GM19463 (cell line): ENCODE results near the gene TIMMDC1.
"Not testable (repeated sequence)": the region's sequence is repeated elsewhere in the genome, so short reads cannot be mapped to it uniquely, and the experiment has no call there.

Experiments
- ATAC-seq: cut with Tn5 transposase; IDR thresholded peaks from one replicate; pipeline ENCODE4 v1.9.1; 2021; ENCODE audit warnings: mild to moderate bottlenecking, moderate library complexity; ENCODE audit not compliant: unreplicated experiment

TIMMDC1 gene

DNA sequence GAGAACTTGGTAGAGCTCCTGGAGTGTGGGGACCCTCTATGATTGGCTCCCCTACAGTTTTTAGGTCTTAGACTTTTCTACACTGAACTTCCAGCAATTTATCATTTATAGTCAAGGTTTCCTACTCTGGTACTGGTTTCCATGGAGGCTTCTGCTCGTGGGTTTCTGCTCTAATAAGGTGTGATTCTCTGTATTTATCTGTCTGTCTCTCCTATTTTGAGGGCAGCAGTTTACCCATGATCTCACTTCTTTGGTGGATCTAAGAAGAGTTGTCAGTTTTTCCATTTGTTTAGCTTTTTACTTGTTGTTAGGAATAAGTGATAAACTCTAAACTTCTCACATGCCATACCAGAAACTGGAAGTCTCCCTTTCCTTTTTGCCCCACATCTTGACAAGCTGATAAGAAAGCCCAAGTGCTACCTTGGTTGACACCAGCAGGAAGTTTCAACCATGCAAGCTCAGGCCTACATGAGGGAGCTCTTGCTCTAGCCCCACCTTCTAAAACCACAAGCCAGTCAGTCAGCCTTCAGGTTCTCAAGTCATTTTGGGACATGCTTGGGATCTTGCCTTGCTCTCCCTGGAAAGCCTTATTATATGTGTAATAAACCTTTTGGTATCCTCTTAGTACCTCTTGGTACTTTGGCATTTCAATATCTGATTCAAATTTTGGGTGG, 10.0 kb downstream of the TIMMDC1 start:
- ATAC-seq, result peak; percentile 75

DNA sequence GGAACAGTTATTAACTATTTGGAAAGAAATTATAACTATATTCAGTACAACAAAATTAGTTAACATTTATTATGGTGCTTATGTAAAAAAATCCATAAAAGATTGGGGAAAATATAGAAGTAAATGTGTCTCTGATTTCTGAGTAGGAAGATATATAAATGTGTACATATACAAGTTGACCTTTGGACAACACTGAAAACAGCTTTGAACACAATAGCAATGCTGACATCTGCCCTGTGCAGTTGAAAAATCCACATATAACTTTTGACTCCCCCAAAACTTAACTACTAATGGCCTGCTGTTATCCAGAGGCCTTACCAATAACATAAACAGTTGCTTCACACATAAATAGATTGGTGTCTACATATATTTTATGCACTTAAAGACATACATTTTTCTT, 12.3 kb downstream of the TIMMDC1 start:
- no peak for ATAC-seq

DNA sequence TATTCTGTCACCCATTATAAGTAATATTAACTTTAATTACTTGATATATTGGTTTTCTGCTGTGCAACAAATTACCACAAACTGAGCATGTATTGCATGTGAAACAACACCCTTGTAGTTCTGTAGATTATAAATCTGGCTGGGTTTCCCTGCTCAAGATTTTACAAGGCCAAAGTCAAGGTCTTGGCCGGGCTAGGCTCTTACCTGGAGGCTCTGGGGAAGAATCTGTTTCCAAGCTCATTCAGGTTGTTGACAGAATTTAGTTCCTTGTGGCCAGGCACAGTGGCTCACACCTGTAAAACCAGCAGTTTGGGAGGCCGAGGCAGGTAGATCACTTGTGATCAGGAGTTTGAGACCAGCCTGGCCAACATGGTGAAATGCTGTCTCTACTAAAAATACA, 16.3 kb downstream of the TIMMDC1 start:
- no peak for ATAC-seq

DNA sequence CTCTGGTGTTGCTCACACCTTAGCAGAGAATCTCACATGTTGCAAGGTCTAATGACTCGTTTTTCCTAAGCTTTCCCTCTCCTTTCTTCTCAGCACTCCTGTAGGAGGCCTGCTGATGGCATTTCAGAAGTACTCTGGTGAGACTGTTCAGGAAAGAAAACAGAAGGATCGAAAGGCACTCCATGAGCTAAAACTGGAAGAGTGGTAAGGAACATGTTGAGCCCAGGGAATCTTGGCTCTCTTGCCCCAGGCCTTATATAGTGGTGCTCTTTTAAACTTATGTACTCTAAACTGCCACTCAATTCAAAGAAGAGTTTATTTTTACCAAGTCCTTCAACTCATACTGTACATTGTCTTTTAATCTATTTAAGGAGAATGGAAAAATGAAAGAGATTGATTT, 18.8 kb downstream of the TIMMDC1 start:
- ATAC-seq, result no peak

DNA sequence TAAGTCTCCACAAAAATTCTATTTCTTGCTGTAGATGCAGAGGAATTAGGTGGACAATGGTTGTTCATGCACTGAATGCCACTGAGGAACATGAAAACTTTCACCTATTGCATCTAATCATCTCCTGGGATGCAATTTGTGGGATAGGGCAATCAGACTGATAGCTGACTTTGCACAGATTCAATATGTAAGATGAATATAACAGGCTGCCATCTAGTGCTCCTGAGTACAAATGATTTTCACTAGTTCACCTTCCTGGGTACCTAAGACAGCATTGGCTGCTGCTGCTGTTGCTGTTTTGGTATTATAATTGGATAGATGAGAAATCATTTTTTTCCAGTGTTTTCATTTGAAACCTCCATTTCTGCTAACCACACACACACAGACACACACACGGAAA, 19.7 kb downstream of the TIMMDC1 start:
- ATAC-seq, result no peak

DNA sequence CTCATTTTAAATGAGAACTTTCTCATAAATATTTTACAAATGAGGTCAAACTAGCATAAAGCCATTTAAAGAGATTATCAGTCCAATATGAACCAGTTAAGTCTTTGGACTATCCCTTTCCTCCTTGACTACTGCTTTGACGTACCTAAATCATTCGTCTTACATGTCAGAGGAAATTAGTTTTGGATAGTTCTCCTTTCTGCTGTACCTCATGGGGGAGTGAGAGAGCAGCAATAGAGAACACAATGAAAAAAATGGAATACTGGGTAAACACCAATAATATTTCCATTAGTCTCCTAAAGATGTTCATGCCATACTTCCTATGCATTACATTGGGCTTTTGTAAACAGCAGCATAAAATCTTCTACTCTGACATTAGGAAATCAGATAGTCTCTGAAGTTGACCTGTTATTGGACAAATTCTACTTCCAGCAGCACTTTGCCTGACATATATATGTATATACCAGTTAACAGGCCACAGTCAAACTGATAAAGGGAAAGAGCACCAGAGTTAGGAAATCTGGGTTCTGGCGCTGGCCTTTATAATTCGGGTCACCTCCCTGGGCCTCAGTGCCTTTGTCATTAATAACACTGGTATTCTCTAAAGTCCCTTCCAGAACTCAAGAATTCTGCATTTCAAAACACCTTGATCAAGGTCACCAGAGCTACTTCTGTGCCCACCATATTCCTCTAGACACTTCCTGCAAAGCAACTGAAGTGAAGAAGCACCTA, 26.8 kb downstream of the TIMMDC1 start:
- ATAC-seq, result no peak

DNA sequence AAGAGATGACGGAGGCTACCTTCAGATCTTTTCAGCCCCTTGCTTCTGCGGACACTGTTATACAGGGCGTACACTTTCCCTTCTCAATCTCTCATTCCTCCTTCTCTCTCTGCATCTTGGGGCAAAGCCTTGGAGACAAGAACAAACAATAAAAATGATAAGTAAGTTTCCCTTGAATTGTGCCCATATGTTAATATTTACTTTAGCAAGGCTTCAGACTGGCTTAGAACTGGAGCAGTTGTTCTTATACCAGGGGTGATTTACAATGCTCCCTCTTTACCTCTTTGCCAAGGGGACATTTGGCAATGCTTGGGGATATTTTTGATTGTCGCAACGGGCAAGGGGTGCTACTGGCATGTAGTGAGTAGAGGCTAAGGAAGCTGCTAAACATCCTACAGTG, 29.4 kb downstream of the TIMMDC1 start:
- no peak for ATAC-seq

DNA sequence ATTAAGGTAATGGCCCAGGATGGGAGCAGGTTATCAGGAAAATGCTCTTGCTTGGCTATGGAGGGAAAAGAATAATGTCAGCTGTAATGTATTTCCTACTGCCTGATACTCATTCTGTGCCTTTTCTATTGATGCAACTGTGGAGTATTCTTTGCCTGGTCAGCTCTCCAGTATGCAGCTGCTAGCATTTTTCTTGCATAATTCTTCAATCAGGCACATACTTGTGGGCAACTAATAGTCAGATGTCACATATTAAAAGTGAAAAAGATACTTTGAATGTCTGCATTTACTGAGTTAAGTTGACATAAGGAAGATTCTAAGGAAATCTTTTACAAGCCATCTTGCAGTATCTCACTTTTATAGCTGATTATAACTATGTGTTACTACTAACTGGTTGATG, 31.5 kb downstream of the TIMMDC1 start:
- no peak for ATAC-seq

DNA sequence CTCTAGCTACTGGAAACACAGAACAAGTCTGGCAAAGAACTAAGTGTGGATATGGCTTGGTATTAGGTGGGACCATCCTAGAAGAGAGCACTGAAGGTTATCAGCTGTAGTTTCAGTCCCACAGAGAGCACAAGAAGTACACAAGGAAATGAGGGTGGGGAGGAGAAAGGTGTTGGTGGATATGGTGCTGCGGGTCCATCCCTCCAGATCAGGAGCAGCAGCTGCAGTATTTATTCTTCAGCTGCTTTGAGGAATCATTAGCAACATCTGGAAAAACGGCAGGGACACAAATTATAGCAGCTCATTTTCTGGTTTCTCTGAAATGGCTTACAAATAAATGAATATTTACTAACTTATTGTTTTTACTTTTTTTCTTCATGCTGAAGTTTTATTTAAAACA, 32.1 kb downstream of the TIMMDC1 start:
- ATAC-seq, result no peak

DNA sequence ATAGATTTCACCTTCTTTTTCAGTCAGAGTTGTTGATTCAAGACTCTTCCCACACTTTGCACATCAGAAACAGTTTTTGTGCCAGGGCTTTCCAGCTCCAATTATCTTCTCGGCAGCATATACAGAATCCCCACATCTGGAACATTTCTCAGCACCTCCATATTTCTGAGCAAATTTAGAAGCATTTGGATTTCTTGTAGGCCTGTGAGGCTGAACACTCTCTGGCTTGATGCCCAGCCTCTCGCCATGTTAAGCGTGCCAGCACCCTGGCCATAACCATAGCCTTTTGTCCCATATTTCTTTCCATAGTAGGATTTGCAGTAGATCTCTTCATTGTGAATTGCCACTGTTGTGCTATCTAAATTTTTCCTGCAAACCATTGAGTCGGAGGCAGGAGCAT, 32.8 kb downstream of the TIMMDC1 start:
- no peak for ATAC-seq

DNA sequence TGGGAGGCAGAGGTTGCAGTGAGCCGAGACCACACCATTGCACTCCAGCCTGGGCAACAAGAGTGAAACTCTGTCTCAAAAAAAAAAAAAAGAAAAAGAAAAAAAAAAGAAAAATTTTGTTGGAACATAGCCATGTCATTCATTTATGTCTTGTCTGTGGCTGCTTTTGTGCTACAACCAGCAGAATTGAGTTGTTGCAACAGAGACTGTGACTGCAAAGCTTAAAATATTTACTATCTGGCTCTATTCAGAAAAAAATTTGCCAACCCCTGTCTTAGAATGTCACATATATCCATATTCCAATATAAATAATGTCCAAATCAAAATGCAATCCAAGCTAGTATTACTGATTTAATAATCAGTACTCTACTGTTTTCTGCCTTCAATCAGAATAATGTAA, 35.9 kb downstream of the TIMMDC1 start:
- no peak for ATAC-seq

DNA sequence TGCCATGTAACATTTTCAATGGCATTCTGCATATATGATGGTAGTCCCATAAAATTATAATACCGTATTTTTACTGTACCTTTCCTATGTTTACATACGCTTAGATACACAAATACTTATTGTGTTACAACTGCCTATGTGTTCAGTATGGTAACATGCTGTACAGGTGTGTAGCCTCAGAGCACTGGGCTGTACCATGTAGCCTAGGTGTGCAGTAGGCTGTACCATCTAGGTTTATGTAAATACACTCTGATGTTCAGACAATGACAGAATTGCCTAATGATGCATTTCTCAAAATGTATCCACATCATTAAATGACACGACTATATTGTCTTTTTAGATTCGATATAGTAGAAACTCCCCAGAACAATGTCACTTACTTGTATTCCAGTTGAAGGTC, 38.4 kb downstream of the TIMMDC1 start:
- no peak for ATAC-seq

DNA sequence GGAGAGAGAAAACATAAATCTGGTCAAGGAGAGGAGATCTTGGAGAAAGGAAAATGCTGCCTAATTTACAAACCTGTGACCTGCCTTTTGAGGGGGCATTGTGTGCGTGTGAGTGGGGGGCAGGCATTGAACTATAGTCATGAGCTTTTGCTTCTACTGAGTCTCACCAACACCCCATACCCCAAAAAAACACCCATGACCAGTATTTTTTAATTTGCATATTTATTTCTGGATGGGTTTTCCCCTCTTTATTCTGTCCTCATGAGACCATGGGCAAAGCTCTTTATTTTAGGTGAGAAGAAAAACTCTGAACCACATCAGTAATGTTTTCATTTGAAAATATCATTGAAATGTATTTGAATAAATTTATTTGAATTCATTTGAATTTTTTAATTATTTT, 40.4 kb downstream of the TIMMDC1 start:
- ATAC-seq, result no peak

DNA sequence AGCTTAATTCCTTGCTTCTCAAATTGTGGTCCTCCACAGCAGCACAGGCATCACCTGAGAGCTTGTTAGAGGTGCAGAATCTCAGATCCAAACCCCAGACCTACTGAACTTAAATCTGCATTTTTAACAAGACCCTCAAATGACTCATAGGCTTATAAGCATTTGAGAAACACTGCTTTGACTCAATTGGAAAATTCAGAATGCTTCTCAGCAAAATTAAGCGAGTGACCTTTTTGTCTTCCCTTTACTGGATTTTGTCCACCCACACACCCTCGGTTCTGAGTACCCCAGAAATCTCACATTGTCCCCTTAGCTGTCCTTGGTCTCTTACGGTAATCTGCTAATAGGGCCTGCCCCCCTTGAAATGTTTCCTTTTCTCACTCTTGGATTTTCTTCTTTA, 43.2 kb downstream of the TIMMDC1 start:
- peak; percentile 39 for ATAC-seq

DNA sequence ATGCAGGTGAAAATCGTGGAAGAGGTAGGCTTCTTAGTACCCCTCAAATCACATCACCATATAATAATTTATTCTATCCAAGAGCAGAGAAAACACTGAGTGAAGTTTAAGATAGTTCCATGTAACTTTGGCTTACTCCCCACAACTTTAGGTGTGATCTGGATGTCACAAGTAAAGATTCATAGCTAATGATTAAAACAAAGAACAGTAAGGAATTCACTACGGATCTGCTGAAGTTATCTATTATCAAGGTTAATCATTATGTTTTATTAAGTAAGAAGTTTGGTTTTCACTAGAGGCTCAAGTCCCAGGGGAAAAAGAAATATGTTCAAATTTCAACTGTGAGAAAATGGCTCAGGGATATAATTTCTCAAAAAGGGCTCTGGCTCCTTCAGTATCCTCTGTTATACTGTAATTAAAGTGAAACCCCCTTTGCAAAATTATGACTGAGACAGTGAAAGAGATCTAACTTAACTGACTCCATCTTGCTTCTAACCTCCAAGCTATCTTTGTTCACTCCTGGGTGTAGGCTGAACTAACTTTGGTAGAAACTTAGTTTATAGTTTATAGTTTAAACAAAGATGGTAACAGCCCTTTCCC, 43.9 kb downstream of the TIMMDC1 start:
- peak; percentile 41 for ATAC-seq

DNA sequence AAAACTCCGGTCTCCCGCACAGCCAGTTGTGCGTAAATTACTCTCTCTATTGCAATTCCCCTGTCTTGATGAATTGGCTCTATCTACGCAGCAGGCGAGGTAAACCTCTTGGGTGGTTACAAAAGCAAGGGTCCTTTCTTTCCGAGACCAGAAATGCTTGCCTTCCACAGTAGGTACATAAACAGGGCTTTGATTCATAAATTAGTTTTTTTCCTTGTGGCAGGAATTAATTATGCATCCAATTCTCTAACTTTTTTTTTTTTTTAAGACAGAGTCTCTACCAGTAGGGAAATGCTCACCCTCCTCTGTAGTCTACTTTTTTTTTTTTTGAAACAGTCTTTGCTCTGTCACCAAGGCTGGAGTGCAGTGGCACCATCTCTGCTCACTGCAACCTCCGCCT, 44.8 kb downstream of the TIMMDC1 start:
- ATAC-seq, result no peak

DNA sequence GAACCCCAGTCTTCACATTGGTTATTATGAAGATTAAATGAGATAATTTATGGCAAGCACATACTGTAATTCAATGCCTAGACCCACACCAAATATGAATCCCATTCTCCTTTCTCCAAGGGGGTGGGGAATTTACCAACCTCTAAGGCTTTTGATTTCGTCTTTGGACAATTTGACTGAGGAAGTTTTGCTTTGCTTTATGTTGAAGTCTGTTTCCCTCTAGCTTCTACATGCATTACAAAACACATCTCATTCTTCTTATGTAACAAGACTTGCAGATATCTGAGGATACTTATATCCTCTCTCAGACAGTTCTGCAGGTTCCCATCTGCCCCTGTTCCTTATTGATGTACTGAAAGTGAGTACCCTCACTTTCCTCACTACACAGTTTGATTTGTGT, 48.9 kb downstream of the TIMMDC1 start:
- no peak for ATAC-seq

DNA sequence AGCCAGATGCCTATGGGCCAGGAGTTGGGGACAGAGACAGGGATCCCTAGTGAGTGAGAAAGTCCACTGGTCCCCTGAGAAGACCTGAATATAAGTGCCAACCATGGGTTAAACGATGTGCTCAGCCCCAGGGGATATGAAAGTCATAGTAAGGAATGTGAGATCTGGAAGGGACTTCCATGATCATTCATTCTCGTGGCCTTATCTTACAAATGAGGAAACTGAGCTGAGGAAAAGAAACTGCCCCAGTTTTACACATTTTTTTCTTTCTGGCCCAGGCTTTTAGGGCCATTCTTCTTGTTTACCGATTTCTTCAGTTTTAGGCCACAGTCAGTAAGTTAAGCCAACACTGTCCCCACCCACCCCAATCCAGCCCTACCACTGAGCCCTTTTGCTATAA, 50.0 kb downstream of the TIMMDC1 start:
- no peak for ATAC-seq

DNA sequence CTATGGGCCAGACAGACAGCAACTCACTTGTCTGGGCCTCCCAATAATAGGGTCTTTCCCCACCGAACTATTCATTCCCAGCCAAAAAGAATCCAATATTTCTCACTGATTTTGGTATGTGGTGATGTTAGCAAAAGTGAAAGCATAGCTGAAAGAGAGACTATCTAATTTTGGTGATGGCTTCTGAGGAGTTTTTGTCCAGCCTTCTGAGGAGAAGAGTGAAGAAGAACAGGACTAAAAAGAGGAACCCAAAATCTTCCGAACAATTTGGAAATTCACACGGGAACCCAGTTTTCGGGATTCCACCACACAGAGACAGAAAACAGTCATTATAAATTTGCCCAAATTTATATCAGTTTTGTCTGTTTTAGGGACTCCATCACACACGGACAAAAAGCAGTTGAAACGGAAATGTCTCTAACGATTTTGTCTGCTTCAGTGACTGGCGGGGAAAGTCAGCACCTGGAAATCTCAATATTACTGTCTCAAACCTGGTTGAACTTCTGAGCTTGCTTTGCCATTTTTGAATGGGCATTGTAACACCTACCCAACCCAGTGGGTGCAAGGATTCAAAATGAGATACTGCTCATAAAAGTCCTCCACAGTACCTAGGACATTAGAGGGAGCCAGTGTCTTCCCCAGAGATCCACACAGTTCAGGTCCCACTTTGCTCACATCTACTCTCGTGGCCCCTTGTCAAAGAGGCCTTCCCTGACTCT, 52.0 kb downstream of the TIMMDC1 start:
- peak; percentile 47 for ATAC-seq

DNA sequence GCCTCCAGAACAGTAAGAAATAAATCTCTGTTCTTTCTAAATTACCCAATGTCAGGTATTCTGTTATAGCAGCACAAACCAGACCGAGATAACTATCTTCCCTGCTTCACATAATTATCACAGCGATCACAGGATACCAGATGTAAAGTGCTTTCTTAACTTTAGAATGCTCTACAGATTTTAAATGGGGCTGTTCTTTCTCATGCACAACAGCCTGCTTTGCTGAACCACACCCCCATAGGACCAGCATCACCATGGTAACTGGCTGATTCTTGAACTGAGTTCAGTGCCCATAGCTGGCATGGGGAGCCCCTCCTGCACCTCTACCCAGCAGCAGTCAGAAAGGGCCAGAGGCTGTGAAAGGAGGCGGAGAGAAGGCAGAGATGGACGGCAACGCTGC, 53.3 kb downstream of the TIMMDC1 start:
- ATAC-seq, result no peak

DNA sequence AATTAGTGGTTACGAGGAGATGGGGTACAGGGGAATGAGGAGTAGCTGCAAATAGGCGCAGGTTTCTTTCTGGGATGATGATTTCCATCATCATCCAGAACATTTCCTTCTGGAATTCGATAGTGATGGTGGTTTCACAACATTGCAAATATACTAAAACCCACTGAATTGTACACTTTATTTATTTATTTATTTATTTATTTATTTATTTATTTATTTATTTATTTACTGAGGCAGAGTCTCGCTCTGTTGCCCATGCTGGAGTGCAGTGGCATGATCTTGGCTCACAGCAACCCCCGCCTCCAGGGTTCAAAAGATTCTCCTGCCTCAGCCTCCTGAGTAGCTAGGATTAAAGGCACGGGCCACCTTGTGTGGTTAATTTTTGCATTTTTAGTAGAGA, 54.6 kb downstream of the TIMMDC1 start:
- ATAC-seq, result not testable (repeated sequence)
